ENCODE data around the gene PNMA6F. TPM values are rescaled to one million over a fixed set of nuclear protein-coding genes. Genes with fewer than 3 reads are reported as not detected.
A peak's percentile ranks its signal among the peaks of the same experiment; 100 is the strongest.

PNMA6F gene
- total RNA-seq, 2 experiments from 2014 or later = not detected

- H3K27me3 ChIP-seq (ENCODE audit: control insufficient read depth in 1 of 2, insufficient read depth in 2 of 2, low read length in 2 of 2) = peaks cover 0 to 2% of the 10 kb centered on the region in 2 experiments
- H3K4me3 ChIP-seq (ENCODE audit: low read length) = peak overlapping the region; percentile 80
- ATAC-seq (ENCODE audit: poor library complexity) (no peak), DNase-seq (peak in 1 of 14 experiments; percentile 10)
- ChIA-PET CTCF (interaction anchor here (0.6 kb wide), 1 partner anchor 65 kb away, joined by 3 read pairs; no protein-coding TSS in a partner anchor), POLR2A (interaction anchor here (1.4 to 1.5 kb wide), 2 partner anchors 8 to 393 kb away, joined by 3 to 7 read pairs; no protein-coding TSS in a partner anchor)
- peaks cover 19% of the 10 kb centered on the region for H3K36me3 ChIP-seq (ENCODE audit: insufficient read depth, low read length)
- Mint-ChIP-seq H3K27ac (peak overlapping the region; percentile 66), H3K9me3 (no peaks in the 10 kb centered on the region), H3K36me3 (ENCODE audit: low read depth) (peaks cover 31% of the 10 kb centered on the region), H3K4me1 (ENCODE audit: low read depth) (peaks cover 49% of the 10 kb centered on the region), H3K4me3 (peak overlapping the region; percentile 82), H3K27me3 (no peaks in the 10 kb centered on the region)
- no peaks in the 10 kb centered on the region for H3K9me3 ChIP-seq (ENCODE audit: control insufficient read depth in 1 of 2, insufficient read depth in 1 of 2, low read length in 2 of 2)
- intact Hi-C loops (cut with DNase I, micrococcal nuclease) = loop anchor here in 1 of 2 experiments (5.0 kb wide), 3 partner anchors 138 to 502 kb away; partner anchors contain the start of genes CETN2, HAUS7 and NSDHL
- peaks cover 43% of the 10 kb centered on the region for H3K4me1 ChIP-seq (ENCODE audit: insufficient read depth, low read length)
- H3K27ac ChIP-seq (ENCODE audit: low read depth in 1 of 2, low read length in 2 of 2) = peak overlapping the region in 1 of 2 donors; percentile 41
- no peak for TF ChIP-seq CTCF (IDR thresholded peaks at IDR 0.05)
Measured at GRCh38 chrX:153334654-153335295, 13.2 kb upstream of the PNMA6F start.

DNA sequence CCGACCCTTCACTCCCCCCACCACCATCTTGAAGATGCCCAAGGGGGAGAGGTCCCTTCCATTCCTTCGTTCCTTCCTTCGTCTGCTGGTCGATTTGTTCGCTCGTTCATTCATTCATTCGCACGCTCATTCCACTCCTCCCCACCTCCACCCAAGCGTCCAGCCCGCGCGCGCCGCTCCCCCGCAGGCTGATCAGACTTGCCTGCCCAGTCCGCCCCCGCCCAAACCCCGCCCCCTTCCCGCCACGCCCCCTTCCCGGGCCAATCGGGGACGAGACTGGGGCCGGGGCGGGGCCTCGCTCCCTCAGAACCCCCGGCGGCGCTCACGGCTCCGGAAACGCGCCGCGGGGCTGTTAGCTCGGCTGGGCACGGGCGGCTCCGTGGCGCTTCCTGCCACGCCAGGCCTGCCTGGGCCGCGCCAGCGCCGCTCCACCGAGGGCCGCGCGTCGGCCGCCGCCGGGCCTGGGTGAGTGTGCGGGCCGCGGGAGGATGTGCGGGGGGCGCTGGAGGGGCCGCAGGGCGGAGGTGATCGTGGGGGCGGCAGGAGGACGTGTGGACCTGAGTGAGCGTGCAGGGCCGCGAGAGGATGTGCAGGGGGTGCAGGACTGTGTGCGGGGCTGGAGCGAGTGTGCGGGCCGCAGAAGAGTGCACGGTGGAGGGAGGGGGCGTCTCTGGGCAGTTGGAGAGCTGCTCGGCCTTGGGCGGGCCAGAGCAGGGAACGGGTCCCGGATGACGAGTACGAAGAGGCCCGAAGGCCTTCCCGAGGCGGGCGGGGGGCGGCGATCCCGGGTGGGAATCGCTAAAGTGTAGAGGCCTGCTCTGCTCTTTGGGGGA is 12.5 kb upstream of the PNMA6F start, which contains the start of gene ZNF275:
TSS of gene ZNF275 (plus strand) at position 333 of the 833 bp plus-strand sequence. CDS start 2,527 bp downstream, outside the sequence.
- ChIA-PET CTCF (no interaction called here), POLR2A (interaction anchor here (1.4 to 1.5 kb wide), 2 partner anchors 9 to 393 kb away, joined by 3 to 7 read pairs; no protein-coding TSS in a partner anchor)
- peaks cover 26% of the 10 kb centered on the region for H3K36me3 Mint-ChIP-seq (ENCODE audit: low read depth)
- Histone ChIP-seq H3K27ac (ENCODE audit: low read depth in 1 of 2, low read length in 2 of 2) (peak within 1 kb of the TSS in 1 of 2 donors; percentile 41), H3K4me3 (ENCODE audit: low read length) (peak within 1 kb of the TSS; percentile 80), H3K36me3 (ENCODE audit: insufficient read depth, low read length) (peaks cover 16% of the 10 kb centered on the region), H3K4me1 (ENCODE audit: insufficient read depth, low read length) (peaks cover 40% of the 10 kb centered on the region), H3K9me3 (ENCODE audit: control insufficient read depth in 1 of 2, insufficient read depth in 1 of 2, low read length in 2 of 2) (no peaks in the 10 kb centered on the region), H3K27me3 (ENCODE audit: control insufficient read depth in 1 of 2, insufficient read depth in 2 of 2, low read length in 2 of 2) (peaks cover 0 to 2% of the 10 kb centered on the region in 2 experiments)
- TF ChIP-seq CTCF (IDR thresholded peaks at IDR 0.05) = no peak
- H3K27ac Mint-ChIP-seq = peak within 1 kb of the TSS; percentile 66
- ATAC-seq (ENCODE audit: poor library complexity) = peak; percentile 97
- H3K9me3 Mint-ChIP-seq = no peaks in the 10 kb centered on the region
- peak within 1 kb of the TSS; percentile 89 for H3K4me3 Mint-ChIP-seq
- DNase-seq = peak; percentile 60 to 91 (median 77)
- H3K27me3 Mint-ChIP-seq = peaks cover 2% of the 10 kb centered on the region
- H3K4me1 Mint-ChIP-seq (ENCODE audit: low read depth) = peaks cover 47% of the 10 kb centered on the region
- intact Hi-C loops (cut with DNase I, micrococcal nuclease) = loop anchor here in 1 of 2 experiments (5.0 kb wide), 2 partner anchors 138 to 392 kb away; partner anchors contain the start of gene HAUS7

GRCh38 chrX:153333266-153333665 is 11.7 kb upstream of the PNMA6F start:
- Mint-ChIP-seq H3K9me3 (no peaks in the 10 kb centered on the region), H3K4me3 (peak overlapping the region; percentile 89), H3K27me3 (peaks cover 5% of the 10 kb centered on the region), H3K36me3 (ENCODE audit: low read depth) (peaks cover 19% of the 10 kb centered on the region), H3K27ac (peak overlapping the region; percentile 66), H3K4me1 (ENCODE audit: low read depth) (peaks cover 39% of the 10 kb centered on the region)
- H3K36me3 ChIP-seq (ENCODE audit: insufficient read depth, low read length) = peaks cover 12% of the 10 kb centered on the region
- TF ChIP-seq CTCF (IDR thresholded peaks at IDR 0.05) = no peak
- DNase-seq (no peak), ATAC-seq (ENCODE audit: poor library complexity) (no peak)
- H3K9me3 ChIP-seq (ENCODE audit: control insufficient read depth in 1 of 2, insufficient read depth in 1 of 2, low read length in 2 of 2) = no peaks in the 10 kb centered on the region
- H3K27ac ChIP-seq (ENCODE audit: low read depth in 1 of 2, low read length in 2 of 2) = no peak overlapping the region
- H3K27me3 ChIP-seq (ENCODE audit: control insufficient read depth in 1 of 2, insufficient read depth in 2 of 2, low read length in 2 of 2) = peaks cover 0 to 2% of the 10 kb centered on the region in 2 experiments
- POLR2A ChIA-PET = interaction anchor here (1.0 to 1.4 kb wide), 2 partner anchors 10 kb away, joined by 3 read pairs; no protein-coding TSS in a partner anchor
- H3K4me1 ChIP-seq (ENCODE audit: insufficient read depth, low read length) = peaks cover 33% of the 10 kb centered on the region
- intact Hi-C loops (cut with DNase I, micrococcal nuclease) = loop anchor here in 1 of 2 experiments (5.0 kb wide), 2 partner anchors 139 to 391 kb away; partner anchors contain the start of gene HAUS7
- CTCF ChIA-PET = no interaction called here
- H3K4me3 ChIP-seq (ENCODE audit: low read length) = peak overlapping the region; percentile 46

Measured in CD4-positive, alpha-beta T cell (primary cell).